ENCODE results near the gene NPEPPS.
A peak's percentile ranks its signal among the peaks of the same experiment; 100 is the strongest.

Gene NPEPPS

GRCh38 chr17:47628014-47628566 is 97.2 kb downstream of the NPEPPS start:
- no peak for DNase-seq (ENCODE audit: low read depth)

DNA sequence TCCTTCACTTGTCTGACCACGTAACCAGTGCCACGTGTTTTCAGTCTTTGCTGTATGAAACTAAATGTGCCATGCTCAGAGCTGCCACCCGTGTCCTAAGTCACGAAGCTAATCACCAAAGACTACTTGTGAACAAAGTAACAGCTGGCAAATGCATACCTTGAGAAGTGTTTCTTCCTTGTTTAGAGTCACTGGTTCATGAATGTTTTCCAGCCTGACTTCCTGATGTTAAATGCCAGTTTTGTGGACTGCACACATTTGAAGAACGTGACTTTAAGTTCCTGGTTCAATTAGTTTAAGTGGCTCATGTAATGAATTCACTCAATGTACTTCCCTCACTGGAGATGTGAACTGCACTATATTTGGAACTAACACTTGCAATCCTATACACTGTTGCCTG is 98.9 kb downstream of the NPEPPS start:
- DNase-seq (ENCODE audit: low read depth), result no peak

- no peak for DNase-seq (ENCODE audit: low read depth)
Observed at GRCh38 chr17:47630614-47631013, 99.7 kb downstream of the NPEPPS start.

GRCh38 chr17:47632991-47633390 is 102.1 kb downstream of the NPEPPS start:
- DNase-seq (ENCODE audit: low read depth), result no peak

DNA sequence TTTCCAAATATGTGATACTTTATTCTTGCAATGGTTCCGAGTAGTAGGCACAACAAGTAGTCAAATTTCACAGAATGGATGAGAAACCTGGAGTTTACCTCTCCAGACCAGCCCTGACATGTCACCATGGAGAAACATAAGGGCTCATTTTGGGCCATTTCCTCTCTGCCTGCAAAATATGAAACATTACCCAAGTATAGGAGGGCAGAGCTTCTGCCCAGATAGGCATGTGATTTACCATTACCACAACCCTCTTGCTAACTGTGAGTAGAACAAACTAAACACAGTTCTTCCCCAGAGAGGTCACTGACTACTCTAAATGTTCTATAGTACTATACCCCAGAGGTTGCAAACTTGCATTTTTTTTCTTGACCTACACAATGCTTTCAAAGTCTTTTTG is 103.1 kb downstream of the NPEPPS start:
- DNase-seq (ENCODE audit: low read depth), result no peak

GRCh38 chr17:47634870-47635269 is 104.0 kb downstream of the NPEPPS start:
- DNase-seq (ENCODE audit: low read depth), result no peak

DNA sequence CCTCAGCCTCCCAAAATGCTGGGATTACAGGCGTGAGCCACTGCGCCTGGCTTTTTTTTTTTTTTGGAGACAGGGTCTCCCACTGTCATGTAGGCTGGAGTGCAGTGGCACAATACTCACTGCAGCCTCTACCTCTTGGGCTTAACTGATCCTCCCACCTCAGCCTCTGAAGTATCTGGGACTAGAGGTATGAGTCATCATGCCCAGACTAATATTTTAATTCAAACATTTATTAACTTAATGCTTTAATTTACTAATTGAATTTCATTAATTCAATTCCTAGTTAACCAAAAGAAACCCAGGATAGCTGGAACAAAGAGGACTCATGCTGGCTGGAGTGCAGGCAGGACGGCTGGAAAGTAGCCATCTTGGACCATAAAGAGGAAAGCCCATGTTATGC is 104.8 kb downstream of the NPEPPS start:
- no peak for DNase-seq (ENCODE audit: low read depth)

- no peak for DNase-seq (ENCODE audit: low read depth)
Observed at GRCh38 chr17:47636273-47637030, 105.5 kb downstream of the NPEPPS start.

DNA sequence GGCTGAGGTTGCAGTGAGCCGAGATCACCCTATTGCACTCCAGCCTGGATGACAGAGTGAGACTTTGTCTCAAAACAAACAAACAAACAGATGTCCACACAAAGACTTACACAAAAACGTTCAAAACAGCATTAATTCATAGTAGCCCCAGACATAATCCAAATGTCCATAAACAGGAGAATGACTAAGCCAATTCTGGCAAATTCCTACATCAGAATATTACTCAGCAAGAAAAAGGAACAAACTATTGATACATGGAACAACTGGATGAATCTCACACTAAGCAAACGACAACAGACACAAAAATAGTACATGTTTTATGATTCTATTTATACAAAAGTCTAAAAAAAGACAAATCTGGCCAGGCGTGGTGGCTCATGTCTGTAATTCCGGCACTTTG is 108.0 kb downstream of the NPEPPS start:
- DNase-seq (ENCODE audit: low read depth), result no peak

GRCh38 chr17:47640076-47640475 is 109.2 kb downstream of the NPEPPS start:
- no peak for DNase-seq (ENCODE audit: low read depth)

- no peak for DNase-seq (ENCODE audit: low read depth)
Observed at GRCh38 chr17:47641202-47641601, 110.3 kb downstream of the NPEPPS start.

DNA sequence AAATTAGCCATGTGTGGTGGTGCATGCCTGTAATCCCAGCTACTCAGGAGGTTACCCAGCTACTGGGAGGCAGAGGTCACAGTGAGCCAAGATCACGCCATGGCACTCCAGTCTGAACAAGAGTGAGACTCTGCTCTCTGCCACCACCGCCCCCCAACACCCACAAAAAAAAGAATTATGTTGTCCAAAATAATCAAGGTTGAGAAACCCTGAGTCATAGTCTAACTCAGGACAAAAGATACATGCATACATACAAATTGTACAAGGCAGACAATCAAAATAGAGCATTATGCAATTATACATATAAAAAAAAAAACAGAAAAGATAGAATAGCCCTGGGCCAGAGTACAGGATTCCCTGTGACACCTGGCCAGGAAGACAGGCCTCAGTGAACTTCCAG is 112.2 kb downstream of the NPEPPS start:
- DNase-seq (ENCODE audit: low read depth), result no peak

GRCh38 chr17:47644324-47644723 is 113.4 kb downstream of the NPEPPS start:
- DNase-seq (ENCODE audit: low read depth), result no peak

DNA sequence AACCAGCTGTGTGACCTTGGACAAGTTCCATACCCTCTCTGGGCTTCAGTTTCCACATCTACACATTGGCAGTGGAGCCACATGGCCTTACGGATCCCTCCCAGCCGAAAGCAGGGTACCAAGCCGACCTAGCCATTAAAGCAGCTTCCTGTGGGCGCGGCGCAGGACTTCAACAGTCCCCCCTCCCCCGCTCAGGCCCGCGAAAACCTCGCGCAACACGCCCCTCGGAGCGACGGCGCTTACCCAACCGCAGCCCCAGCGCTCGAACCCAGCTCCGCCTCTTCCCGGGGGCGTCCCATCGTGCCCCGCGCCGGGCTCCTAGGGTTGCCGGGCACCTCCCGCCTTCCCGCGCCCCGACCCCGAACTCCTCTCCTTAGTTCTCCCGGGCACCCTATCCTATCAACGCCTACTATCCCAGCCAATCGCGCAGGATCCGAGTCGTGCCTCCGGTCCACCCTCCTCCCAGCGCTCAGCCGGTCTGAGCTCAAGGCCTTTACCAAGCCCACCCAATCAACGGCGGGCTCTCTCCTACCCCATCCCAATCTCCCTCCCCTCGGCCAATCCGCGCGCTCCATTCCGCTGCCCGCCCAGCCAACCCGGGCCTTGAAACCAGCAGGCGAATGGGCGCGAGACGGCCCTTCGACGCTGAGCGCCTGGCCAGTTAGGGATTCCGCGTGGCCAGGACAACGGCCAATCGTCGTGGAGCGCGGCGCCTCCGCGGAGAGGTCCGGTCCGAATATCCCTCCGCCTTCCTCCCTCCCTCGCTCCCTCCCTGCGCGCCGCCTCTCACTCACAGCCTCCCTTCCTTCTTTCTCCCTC is 118.5 kb downstream of the NPEPPS start, which contains the start of gene KPNB1:
Gene KPNB1, plus strand, starts transcription at position 767 of the 819 bp plus-strand sequence. CDS start 326 bp downstream, outside the sequence.
- peak; percentile 100 for DNase-seq (ENCODE audit: low read depth)

DNA sequence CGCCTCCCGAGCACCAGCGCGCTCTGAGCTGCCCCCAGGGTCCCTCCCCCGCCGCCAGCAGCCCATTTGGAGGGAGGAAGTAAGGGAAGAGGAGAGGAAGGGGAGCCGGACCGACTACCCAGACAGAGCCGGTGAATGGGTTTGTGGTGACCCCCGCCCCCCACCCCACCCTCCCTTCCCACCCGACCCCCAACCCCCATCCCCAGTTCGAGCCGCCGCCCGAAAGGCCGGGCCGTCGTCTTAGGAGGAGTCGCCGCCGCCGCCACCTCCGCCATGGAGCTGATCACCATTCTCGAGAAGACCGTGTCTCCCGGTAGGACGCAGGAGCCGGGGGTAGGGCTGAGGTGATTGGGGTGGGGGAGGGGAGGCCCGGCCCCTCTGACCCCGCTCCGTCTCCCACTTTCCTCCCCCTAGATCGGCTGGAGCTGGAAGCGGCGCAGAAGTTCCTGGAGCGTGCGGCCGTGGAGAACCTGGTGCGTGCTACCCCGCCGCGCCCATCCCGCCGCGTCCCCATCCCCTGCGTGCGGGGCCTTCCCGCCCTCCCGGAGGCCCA is 119.1 kb downstream of the NPEPPS start:
- no peak for DNase-seq (ENCODE audit: low read depth)

- peak; percentile 99 for DNase-seq (ENCODE audit: low read depth)
Observed at GRCh38 chr17:47650525-47651522, 119.9 kb downstream of the NPEPPS start.

DNA sequence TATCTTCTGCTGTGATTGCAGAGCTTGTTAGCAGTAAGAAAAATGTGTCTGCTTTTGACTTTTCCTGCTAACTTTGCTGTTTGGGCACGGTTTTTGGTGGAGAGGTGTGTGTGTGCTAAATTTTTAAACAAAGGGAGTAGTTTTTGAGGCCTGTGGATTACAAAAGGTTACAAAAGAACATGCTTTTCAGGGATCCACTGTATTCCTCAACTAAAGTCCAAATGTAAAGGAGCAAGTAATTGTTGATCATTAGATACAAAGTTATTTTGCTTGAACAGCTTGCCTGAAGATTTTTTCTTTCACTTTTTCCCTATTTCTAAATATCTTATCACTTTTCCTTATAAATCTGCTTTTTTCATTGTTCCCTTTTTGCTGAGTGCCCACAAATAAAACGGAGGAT is 120.8 kb downstream of the NPEPPS start:
- no peak for DNase-seq (ENCODE audit: low read depth)

GRCh38 chr17:47652570-47652969 is 121.7 kb downstream of the NPEPPS start:
- peak; percentile 22 for DNase-seq (ENCODE audit: low read depth)

DNA sequence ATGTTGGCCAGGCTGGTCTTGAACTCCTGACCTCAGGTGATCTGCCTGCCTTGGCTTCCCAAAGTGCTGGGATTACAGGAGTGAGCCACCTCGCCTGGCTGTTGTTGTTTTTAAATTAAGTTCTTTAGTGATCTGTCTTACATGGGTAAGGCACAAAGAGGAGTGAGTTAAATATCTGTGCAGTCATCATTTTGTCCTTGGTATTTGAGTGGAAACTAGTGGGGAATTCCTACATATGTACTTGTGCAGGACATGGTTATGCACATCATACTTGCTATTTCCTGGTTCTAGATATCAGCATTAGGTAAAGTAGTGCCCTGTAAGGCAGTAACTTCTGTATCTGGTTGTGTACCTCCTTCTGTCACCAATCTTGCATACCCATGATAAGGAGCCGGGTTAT is 122.5 kb downstream of the NPEPPS start:
- DNase-seq (ENCODE audit: low read depth), result no peak

- no peak for DNase-seq (ENCODE audit: low read depth)
Observed at GRCh38 chr17:47654991-47655390, 124.1 kb downstream of the NPEPPS start.

GRCh38 chr17:47660064-47660492 is 129.2 kb downstream of the NPEPPS start:
- no peak for DNase-seq (ENCODE audit: low read depth)
